Chondrocyte (in vitro differentiated cells): ENCODE data around the gene PROCR. TPM values are rescaled to one million over a fixed set of nuclear protein-coding genes. Genes with fewer than 3 reads are reported as not detected.

Experiments used
- DNase-seq: peaks from one replicate; pipeline ENCODE4 v3.0.0; 2021; ENCODE audit warnings: mixed read lengths, low spot score
- H3K27ac Mint-ChIP-seq: one replicate; pipeline ENCODE4 v1.8.0; 2021; ENCODE audit warnings: mild to moderate bottlenecking, moderate library complexity, mixed read lengths; ENCODE audit not compliant: unreplicated experiment
- H3K27me3 Mint-ChIP-seq: 2 replicates; pipeline ENCODE4 v1.8.0; 2021; ENCODE audit warnings: low read depth, mixed read lengths
- H3K36me3 Mint-ChIP-seq: 2 replicates; pipeline ENCODE4 v1.8.0; 2021; ENCODE audit warnings: low read depth, mixed read lengths
- H3K4me1 Mint-ChIP-seq: 2 replicates; pipeline ENCODE4 v1.8.0; 2021; ENCODE audit warnings: low read depth, mild to moderate bottlenecking, mixed read lengths
- H3K4me3 Mint-ChIP-seq: one replicate; pipeline ENCODE4 v1.8.0; 2021; ENCODE audit warnings: mild to moderate bottlenecking, moderate library complexity, mixed read lengths; ENCODE audit not compliant: unreplicated experiment
- H3K9me3 Mint-ChIP-seq: 2 replicates; pipeline ENCODE4 v1.8.0; 2021; ENCODE audit warnings: low read depth, mixed read lengths
- total RNA-seq: library from RNA; stranded (reverse); gene quantifications from 3 replicates; pipeline ENCODE4 v1.2.1, GENCODE V29; 2021
- TF ChIP-seq, protein P1 (sequence below): fragments of 200-600 bp; sonication (generic); IDR thresholded peaks from 2 replicates; pipeline ENCODE4 v1.5.0; 2021; ENCODE audit warnings: antibody characterized with exemption, mild to moderate bottlenecking, moderate library complexity

PROCR gene
- total RNA-seq, 1 donor from 2014 or later, result 3.5 TPM

DNA sequence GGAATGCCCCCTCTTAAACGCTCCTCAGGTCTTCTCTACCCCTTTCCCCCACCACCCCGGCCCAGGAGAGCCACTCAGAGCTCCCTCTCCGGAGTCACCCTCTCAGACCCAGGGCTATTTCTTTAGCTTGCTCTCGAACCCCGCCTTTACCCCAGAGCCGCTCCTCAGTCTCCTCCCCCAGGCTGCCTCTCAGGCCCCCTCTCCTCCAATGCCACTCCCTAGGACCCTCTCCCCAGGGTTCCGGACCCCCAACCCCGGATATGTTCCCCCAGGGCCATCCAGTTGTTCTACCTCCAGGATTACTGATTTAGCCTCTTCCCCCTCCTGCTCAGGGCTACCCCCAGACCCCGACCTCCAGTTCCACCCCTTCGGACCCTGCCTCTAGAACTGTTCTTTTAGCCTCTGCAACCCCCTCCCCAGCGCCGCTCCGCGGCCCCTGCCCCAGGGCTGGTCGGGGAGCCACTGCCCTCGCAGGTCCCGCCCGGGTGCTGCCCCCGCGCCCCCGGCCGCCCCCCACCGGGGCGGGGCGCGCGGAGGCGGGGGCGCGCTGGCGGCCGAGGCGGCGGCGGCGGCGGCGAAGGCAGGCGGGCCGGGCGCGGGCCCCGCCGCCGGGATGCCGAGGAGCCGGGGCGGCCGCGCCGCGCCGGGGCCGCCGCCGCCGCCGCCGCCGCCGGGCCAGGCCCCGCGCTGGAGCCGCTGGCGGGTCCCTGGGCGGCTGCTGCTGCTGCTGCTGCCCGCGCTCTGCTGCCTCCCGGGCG, 54.4 kb downstream of the PROCR start, which contains the start of gene MMP24:
MMP24 (plus strand) TSS at position 565 of the 758 bp plus-strand sequence; CDS start at position 614, 49 bp downstream.
- no peak for DNase-seq
- TF ChIP-seq, protein P1, sequence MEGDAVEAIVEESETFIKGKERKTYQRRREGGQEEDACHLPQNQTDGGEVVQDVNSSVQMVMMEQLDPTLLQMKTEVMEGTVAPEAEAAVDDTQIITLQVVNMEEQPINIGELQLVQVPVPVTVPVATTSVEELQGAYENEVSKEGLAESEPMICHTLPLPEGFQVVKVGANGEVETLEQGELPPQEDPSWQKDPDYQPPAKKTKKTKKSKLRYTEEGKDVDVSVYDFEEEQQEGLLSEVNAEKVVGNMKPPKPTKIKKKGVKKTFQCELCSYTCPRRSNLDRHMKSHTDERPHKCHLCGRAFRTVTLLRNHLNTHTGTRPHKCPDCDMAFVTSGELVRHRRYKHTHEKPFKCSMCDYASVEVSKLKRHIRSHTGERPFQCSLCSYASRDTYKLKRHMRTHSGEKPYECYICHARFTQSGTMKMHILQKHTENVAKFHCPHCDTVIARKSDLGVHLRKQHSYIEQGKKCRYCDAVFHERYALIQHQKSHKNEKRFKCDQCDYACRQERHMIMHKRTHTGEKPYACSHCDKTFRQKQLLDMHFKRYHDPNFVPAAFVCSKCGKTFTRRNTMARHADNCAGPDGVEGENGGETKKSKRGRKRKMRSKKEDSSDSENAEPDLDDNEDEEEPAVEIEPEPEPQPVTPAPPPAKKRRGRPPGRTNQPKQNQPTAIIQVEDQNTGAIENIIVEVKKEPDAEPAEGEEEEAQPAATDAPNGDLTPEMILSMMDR, result no peak
- Mint-ChIP-seq H3K4me1 (peaks cover 14% of the 10 kb centered on the region), H3K27me3 (peaks cover 26% of the 10 kb centered on the region), H3K27ac (no peak within 1 kb of the TSS), H3K4me3 (peak within 1 kb of the TSS; percentile 70), H3K36me3 (peaks cover 6% of the 10 kb centered on the region), H3K9me3 (no peaks in the 10 kb centered on the region)

Other genes starting within 250 kb of the PROCR start
- gene GSS, start 216.3 kb upstream of the PROCR start, total RNA-seq, result 39.5 to 57.7 TPM (median 57.3 TPM) in 3 replicates
- 0.30 to 0.64 TPM in 2 of 3 replicates, not detected in the other for gene MYH7B, start 216.2 kb upstream of the PROCR start, total RNA-seq
- gene TRPC4AP, start 79.3 kb upstream of the PROCR start, total RNA-seq, result 83.4 to 118 TPM (median 112 TPM) in 3 replicates
- gene EDEM2, start 24.7 kb upstream of the PROCR start, total RNA-seq, result 21.0 to 25.5 TPM (median 22.4 TPM) in 3 replicates
- 1.1 to 2.6 TPM (median 2.4 TPM) in 3 replicates for gene MMP24, start 54.6 kb downstream of the PROCR start, total RNA-seq
- gene MMP24OS, start 106.0 kb downstream of the PROCR start, total RNA-seq, result 89.8 to 94.6 TPM (median 91.5 TPM) in 3 replicates
- 117 to 125 TPM (median 123 TPM) in 3 replicates for gene EIF6, start 112.7 kb downstream of the PROCR start, total RNA-seq
- not detected in 3 replicates for gene FAM83C, start 120.4 kb downstream of the PROCR start, total RNA-seq
- 30.4 to 42.5 TPM (median 31.7 TPM) in 3 replicates for gene UQCC1, start 239.9 kb downstream of the PROCR start, total RNA-seq